ENCODE measurements around the gene ABTB2.

DNA sequence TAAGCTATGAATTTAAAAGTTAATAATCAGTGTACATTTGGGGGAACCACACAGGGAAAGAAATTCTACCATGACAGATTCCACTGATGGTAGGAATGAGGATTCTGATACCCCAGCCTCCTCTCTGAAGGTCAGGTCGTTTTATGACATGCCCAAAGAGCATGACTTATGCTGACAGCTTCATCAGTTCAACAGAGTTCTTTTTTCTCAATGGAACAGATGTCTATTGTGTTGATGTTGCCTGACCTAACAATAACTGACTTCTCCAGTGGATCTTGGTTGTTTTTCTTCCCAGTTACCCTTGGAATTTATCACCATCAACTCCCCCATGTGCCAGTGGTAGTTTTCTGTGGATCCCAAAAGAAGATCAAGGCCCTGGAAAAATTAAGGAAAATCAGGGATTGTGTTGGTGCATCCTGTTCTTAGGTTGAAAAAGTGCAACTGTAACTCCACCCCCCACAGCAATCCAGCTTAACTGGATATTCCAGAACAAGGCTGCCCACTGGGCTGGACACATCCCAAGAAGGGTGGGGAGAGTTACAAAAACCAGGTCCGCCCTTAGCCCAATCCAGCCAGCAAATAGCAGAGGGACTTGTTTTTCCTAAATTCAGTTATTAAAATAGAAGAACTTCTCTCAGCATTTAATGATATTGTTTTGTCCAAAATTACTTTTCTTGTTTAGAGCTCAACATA lies 49.5 kb upstream of the ABTB2 start:
- TF ChIP-seq CTCF (conservative IDR thresholded peaks at IDR 0.05) (no peak), ZFX (IDR thresholded peaks at IDR 0.05) (no peak)
